ENCODE data around the gene NUDT2. TPM values are rescaled to one million over a fixed set of nuclear protein-coding genes. Genes with fewer than 3 reads are reported as not detected.
"Not testable (repeated sequence)": the region's sequence is repeated elsewhere in the genome, so short reads cannot be mapped to it uniquely, and the experiment has no call there.

NUDT2 gene
- total and polyA plus RNA-seq, 2 of the 4 experiments (the other 2 are of a cell fraction): 36.6 to 45.0 TPM

- H3K9ac ChIP-seq (ENCODE audit: low read depth, low read length); H2BK15ac ChIP-seq (ENCODE audit: low read depth, low read length); H4K8ac ChIP-seq (ENCODE audit: low read depth in 2 of 2, low read length in 2 of 2); dilution Hi-C loops (cut with HindIII; ENCODE audit: low sequenced_read_pairs, unreplicated experiment); in situ Hi-C loops (cut with MboI; ENCODE audit: low sequenced_read_pairs); H3K4me2 ChIP-seq (ENCODE audit: low read depth, low read length); H2AFZ ChIP-seq (replicated peaks; ENCODE audit: low read length, poor library complexity); DNase-seq; POLR2A ChIA-PET (ENCODE audit: unreplicated experiment); H3K4ac ChIP-seq (ENCODE audit: low read depth, low read length); H3K18ac ChIP-seq (ENCODE audit: low read depth, low read length); H4K20me1 ChIP-seq (ENCODE audit: insufficient read depth, low read length); H4K5ac ChIP-seq (ENCODE audit: low read depth, low read length); H4K91ac ChIP-seq (ENCODE audit: insufficient read depth, low read depth, low read length); intact Hi-C loops (cut with micrococcal nuclease); H3K9me1 ChIP-seq (ENCODE audit: insufficient read depth, low read length); H3K36me3 ChIP-seq (ENCODE audit: control insufficient read depth, insufficient read depth, low read length); H3K79me1 ChIP-seq (ENCODE audit: low read depth in 1 of 2, low read length in 2 of 2); H3K56ac ChIP-seq (ENCODE audit: extremely low read depth, insufficient read depth, low read length); H2BK20ac ChIP-seq (ENCODE audit: low read depth, low read length); H2AK5ac ChIP-seq (ENCODE audit: low read depth, low read length); H3K9me3 ChIP-seq (ENCODE audit: control insufficient read depth, insufficient read depth, low read length); H3K4me1 ChIP-seq (ENCODE audit: control insufficient read depth, insufficient read depth, low read length); H2BK5ac ChIP-seq (ENCODE audit: low read depth, low read length, poor library complexity, severe bottlenecking); H3K23ac ChIP-seq (ENCODE audit: low read depth, low read length); H3K4me3 ChIP-seq (ENCODE audit: insufficient read depth, low read depth, low read length); H3K27me3 ChIP-seq (ENCODE audit: control insufficient read depth, insufficient read depth, low read length); H2AK9ac ChIP-seq (replicated peaks; ENCODE audit: low read depth, low read length, poor library complexity); H3K27ac ChIP-seq (ENCODE audit: insufficient read depth, low read length); ATAC-seq (ENCODE audit: low read depth); BruUV-seq (replicated peaks); H2BK120ac ChIP-seq (ENCODE audit: low read depth, low read length); H3K14ac ChIP-seq (replicated peaks; ENCODE audit: low read depth, low read length): not testable (repeated sequence)
- no CpG with 5 or more reads among the region's 3 CpGs for WGBS, 2 experiments (ENCODE audit: extremely low coverage in 2 of 2, insufficient read length in 1 of 2)
- CTCF ChIA-PET: interaction anchor here (0.7 kb wide), 1 partner anchor 22 kb away, joined by 6 read pairs; no protein-coding TSS in a partner anchor
Observed at GRCh38 chr9:34308316-34308715, 21.1 kb upstream of the NUDT2 start.
